GM10248 (cell line): Measurements from ENCODE around the gene SMARCD1.
A peak's percentile ranks its signal among the peaks of the same experiment; 100 is the strongest.

Experiments used
- CTCF ChIA-PET: fragments of 300-600 bp; sonication (Branson Sonifier 250); formaldehyde crosslinking; extraction: SDS; loops from one replicate; lab custom pipeline; 2021; ENCODE audit warnings: antibody characterized with exemption; lab: Yijun Ruan, JAX
- POLR2A ChIA-PET: fragments of 350-650 bp; sonication (Branson Sonifier 250); formaldehyde crosslinking; extraction: SDS; loops from one replicate; lab custom pipeline; 2020; ENCODE audit warnings: antibody characterized with exemption; lab: Yijun Ruan, JAX
- DNase-seq: peaks from one replicate; pipeline ENCODE4 v3.0.0; 2012; ENCODE audit errors: extremely low spot score
- TF ChIP-seq, protein P1 (sequence below): IDR thresholded peaks from 2 replicates; pipeline ENCODE4 v1.5.1; 2012; ENCODE audit warnings: mild to moderate bottlenecking, low read depth; ENCODE audit errors: extremely low read depth, missing control alignments, control extremely low read depth

Gene SMARCD1

GRCh38 chr12:50084775-50085614 is at the start of gene SMARCD1:
Gene SMARCD1 (plus strand): TSS chr12:50085342. CDS start chr12:50085370, 28 bp downstream.
- TF ChIP-seq, protein P1, sequence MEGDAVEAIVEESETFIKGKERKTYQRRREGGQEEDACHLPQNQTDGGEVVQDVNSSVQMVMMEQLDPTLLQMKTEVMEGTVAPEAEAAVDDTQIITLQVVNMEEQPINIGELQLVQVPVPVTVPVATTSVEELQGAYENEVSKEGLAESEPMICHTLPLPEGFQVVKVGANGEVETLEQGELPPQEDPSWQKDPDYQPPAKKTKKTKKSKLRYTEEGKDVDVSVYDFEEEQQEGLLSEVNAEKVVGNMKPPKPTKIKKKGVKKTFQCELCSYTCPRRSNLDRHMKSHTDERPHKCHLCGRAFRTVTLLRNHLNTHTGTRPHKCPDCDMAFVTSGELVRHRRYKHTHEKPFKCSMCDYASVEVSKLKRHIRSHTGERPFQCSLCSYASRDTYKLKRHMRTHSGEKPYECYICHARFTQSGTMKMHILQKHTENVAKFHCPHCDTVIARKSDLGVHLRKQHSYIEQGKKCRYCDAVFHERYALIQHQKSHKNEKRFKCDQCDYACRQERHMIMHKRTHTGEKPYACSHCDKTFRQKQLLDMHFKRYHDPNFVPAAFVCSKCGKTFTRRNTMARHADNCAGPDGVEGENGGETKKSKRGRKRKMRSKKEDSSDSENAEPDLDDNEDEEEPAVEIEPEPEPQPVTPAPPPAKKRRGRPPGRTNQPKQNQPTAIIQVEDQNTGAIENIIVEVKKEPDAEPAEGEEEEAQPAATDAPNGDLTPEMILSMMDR = peak; percentile 78
- CTCF ChIA-PET = interaction anchor here (0.6 to 5.2 kb wide), 23 partner anchors 10 to 204 kb away, joined by 3 to 66 read pairs (median 7); partner anchors contain the start of genes CERS5, COX14 and GPD1
- POLR2A ChIA-PET = interaction anchor here (0.6 to 1.0 kb wide), 4 partner anchors 27 to 333 kb away, joined by 3 to 12 read pairs (median 4); partner anchors contain the start of genes CERS5 and COX14
- peak; percentile 94 for DNase-seq

GRCh38 chr12:50038336-50038735 is 46.8 kb upstream of the SMARCD1 start:
- DNase-seq = no peak
- ChIA-PET CTCF (interaction anchor here (0.8 to 14.2 kb wide), 27 partner anchors 8 to 195 kb away, joined by 3 to 125 read pairs (median 9); partner anchors contain the start of genes AQP6, BCDIN3D and RACGAP1), POLR2A (no interaction called here)
- TF ChIP-seq, protein P1 = no peak

GRCh38 chr12:50039151-50039835 is 45.8 kb upstream of the SMARCD1 start:
- peak; percentile 87 for DNase-seq
- ChIA-PET POLR2A (interaction anchor here (0.6 kb wide), 1 partner anchor 9 kb away, joined by 4 read pairs; no protein-coding TSS in a partner anchor), CTCF (interaction anchor here (0.6 to 14.2 kb wide), 40 partner anchors 9 to 196 kb away, joined by 3 to 125 read pairs (median 6); partner anchors contain the start of genes AQP6, BCDIN3D, CERS5 and RACGAP1)
- TF ChIP-seq, protein P1 = peak; percentile 96

GRCh38 chr12:50040657-50041056 is 44.5 kb upstream of the SMARCD1 start:
- TF ChIP-seq, protein P1 = no peak
- ChIA-PET CTCF (interaction anchor here (0.9 to 14.2 kb wide), 12 partner anchors 8 to 95 kb away, joined by 3 to 125 read pairs (median 14); partner anchors contain the start of gene AQP6), POLR2A (no interaction called here)
- DNase-seq = no peak

DNA sequence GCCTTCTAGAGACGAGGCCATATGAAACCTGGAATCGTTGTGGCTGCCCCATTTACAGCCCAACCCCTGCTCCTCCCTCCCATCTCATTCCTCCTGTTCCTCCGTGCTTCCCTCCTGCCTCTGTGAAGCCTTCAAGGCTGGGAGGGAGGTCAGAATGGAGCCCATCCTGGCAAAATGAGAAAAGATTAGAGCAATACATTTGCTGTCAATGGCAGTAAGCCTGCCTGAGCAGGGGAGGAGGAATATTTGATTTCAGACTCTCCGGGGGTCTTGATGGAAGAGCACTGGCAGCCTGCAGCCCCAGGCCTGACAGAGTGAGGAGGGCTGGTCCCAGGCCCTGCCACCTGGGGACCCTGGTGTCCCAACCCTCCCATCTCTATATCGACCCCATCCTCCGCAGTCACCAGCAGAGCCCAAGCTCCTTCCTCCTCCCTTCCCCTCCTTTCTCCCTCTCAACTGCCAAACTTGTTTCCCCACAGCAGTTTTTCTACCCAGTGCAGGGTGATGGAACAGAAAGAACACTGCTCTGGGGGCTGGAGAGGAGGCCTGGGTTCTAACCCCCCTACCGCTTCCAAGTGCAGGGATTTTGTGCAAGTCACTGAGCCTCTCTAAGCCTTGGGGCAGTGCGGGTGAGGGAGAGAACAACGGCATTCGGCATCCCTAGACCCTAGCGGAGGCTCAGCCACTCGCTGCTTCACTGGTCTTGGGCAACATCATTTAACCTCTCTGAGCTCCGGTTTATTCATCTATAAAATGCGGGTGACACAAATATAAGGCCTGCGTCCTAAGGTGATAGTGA is 43.9 kb upstream of the SMARCD1 start:
- TF ChIP-seq, protein P1 = no peak
- CTCF ChIA-PET = interaction anchor here (1.3 to 14.2 kb wide), 7 partner anchors 9 to 96 kb away, joined by 3 to 125 read pairs (median 35); partner anchors contain the start of genes AQP6 and RACGAP1

More for the DNA sequence above, 43.9 kb upstream of the SMARCD1 start:
- POLR2A ChIA-PET = no interaction called here
- no peak for DNase-seq
